ENCODE data around the gene ACSS3.
"Not testable (repeated sequence)": the region's sequence is repeated elsewhere in the genome, so short reads cannot be mapped to it uniquely, and the experiment has no call there.

Gene ACSS3

DNA sequence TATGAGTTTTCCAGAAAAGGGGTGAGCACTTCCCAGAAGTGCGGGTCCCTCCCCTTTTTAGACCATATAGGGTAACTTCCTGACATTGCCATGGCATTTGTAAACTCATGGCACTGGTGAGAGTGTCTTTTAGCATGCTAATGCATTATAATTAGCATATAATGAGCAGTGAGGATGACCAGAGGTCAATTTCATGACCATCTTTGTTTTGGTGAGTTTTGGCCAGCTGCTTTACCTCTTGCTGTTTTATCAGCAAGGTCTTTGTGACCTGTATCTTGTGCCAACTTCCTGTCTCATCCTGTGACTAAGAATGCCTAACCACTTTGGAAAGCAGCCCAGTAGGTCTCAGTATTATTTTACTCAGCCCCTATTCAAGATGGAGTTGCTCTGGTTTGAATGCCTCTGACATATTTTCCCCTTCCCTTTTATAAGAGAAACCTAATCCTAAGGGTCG, 131.9 kb downstream of the ACSS3 start:
- H3K27ac Mint-ChIP-seq; H3K36me3 Mint-ChIP-seq (ENCODE audit: low read depth); H3K4me3 Mint-ChIP-seq; H3K4me1 Mint-ChIP-seq (ENCODE audit: low read depth); H3K9me3 Mint-ChIP-seq; DNase-seq; H3K27me3 Mint-ChIP-seq: not testable (repeated sequence)

DNA sequence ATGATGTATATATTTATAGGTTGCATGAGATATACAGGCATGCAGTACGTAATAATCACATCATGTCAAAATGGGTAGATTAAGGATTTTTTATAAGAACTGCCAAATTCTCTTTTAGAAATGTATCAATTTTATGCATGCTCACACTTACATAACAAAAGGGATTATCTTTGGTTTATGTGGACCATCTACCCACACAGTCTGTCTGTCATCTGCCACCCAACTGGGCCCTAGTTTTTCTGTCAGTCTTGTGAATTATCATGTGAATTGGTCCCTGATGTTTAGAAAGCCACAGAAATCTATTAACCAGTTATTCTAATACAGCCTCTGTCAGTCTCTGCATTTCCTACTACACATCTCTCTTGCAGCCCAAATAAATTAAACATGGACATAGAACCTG, 133.4 kb downstream of the ACSS3 start:
- Mint-ChIP-seq H3K27me3 (no peaks in the 10 kb centered on the region), H3K9me3 (no peaks in the 10 kb centered on the region), H3K27ac (no peak overlapping the region), H3K4me1 (ENCODE audit: low read depth) (no peaks in the 10 kb centered on the region), H3K4me3 (no peak overlapping the region), H3K36me3 (ENCODE audit: low read depth) (no peaks in the 10 kb centered on the region)
- DNase-seq, result no peak

DNA sequence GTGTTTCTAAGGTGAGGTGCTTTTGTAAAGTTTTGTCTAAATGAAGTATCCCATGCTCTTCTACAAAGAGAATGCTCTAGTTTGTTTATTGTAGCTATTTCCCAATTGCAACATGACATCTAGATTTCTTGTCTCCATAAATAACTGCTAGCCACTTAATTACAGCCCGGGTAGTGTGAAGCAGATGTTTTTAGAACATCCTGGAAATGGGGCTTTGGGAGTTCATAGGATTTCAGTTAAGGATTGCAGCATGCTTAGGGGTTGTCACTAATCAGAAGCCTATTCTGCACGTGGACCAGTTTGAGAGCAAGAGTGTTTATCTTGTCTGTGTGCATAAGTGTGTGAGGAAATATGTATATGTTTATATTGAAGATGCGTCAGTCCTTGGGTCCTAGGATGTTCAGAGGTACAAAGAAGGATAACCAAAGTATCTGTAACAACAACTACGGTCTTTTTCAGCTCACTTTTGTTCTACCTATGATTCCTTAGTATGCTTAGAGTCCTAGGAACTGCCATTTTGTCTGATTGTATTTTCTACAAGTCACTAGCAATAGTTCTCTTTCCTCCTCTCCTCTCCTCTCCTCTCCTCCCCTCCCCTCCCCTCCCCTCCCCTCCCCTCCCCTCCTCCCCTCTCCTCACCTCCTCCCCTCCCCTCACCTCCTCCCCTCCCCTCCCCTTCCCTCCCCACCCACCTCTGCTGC, 135.3 kb downstream of the ACSS3 start:
- H3K27me3 Mint-ChIP-seq, result no peaks in the 10 kb centered on the region
- H3K36me3 Mint-ChIP-seq (ENCODE audit: low read depth), result no peaks in the 10 kb centered on the region
- no peaks in the 10 kb centered on the region for H3K9me3 Mint-ChIP-seq
- H3K4me3 Mint-ChIP-seq, result no peak overlapping the region
- DNase-seq, result no peak
- H3K27ac Mint-ChIP-seq, result no peak overlapping the region
- no peaks in the 10 kb centered on the region for H3K4me1 Mint-ChIP-seq (ENCODE audit: low read depth)

DNA sequence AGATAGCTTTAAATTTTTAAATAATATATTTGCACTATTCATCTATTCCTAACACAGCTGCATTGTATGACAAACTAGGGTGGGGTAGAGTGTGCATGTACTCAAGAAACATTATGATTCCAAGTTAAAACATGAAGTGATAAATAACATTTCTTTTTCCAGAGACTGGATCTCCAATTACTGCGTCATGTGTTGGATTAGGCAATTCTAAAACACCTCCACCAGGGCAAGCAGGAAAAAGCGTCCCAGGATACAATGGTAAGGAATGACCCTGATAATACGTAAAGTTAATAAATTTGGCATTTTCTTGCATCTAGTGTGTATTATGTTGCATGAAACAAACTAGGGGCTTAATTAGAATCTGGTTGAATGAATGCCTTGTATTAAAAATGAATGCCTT, 138.9 kb downstream of the ACSS3 start:
- Mint-ChIP-seq H3K27ac (no peak overlapping the region), H3K36me3 (ENCODE audit: low read depth) (no peaks in the 10 kb centered on the region), H3K4me1 (ENCODE audit: low read depth) (no peaks in the 10 kb centered on the region), H3K27me3 (no peaks in the 10 kb centered on the region), H3K9me3 (no peaks in the 10 kb centered on the region), H3K4me3 (no peak overlapping the region)
- no peak for DNase-seq

DNA sequence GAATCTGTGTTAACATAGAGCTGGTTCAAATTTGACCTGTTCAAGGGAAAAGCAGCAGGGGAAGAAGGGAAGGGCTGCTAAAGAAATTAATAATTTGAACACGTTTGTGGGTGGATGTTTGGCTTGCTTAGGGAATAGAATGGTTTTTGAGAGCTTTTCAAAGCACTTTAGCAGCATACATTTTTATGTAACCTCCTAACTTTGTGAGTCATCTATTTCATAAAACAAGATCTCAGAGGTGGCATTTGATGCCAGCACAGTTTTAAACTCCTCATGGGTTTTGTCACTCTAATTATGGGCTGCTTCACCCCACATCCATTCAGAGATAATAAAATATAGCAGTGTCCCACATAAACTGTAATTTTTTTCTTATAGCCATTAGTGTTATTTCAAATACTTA, 143.8 kb downstream of the ACSS3 start:
- no peak for DNase-seq
- H3K27me3 Mint-ChIP-seq, result no peaks in the 10 kb centered on the region
- H3K9me3 Mint-ChIP-seq, result no peaks in the 10 kb centered on the region
- no peaks in the 10 kb centered on the region for H3K4me1 Mint-ChIP-seq (ENCODE audit: low read depth)
- no peaks in the 10 kb centered on the region for H3K36me3 Mint-ChIP-seq (ENCODE audit: low read depth)
- no peak overlapping the region for H3K4me3 Mint-ChIP-seq
- H3K27ac Mint-ChIP-seq, result no peak overlapping the region

DNA sequence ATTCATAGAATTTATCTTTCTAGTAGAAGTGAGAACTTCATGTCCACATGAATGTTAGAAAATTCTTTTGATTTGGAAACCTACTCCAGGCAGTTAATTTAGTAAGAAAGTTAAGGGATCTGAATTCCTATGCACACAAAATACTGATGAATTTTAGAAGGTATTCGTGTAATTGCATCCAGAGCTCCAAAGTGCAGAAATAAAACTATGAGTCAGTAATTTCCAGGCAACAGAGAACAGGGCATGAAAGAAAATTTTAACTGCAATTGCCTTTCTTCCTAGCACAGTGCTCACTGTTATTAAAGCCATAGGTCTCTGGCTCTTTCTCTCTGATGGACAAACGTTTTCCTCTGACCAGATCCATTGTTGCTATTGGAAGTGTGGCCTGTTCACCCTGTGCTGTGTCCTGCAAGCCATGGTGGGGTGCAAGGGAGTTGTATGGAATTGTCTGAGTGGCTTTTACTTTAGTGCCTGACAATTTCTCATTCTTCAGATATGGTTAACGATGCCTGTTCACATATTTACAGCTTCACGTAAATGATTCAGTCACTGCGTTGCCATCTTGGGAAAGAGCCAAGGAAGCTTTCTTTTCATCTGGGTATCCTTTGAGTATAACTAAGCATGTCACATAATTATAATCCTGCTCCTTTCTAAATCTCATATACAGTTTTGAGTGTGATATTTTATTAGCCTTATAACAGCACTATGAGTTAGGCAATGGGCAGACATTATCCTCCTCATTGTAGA, 145.1 kb downstream of the ACSS3 start:
- Mint-ChIP-seq H3K4me3 (no peak overlapping the region), H3K27me3 (no peaks in the 10 kb centered on the region), H3K36me3 (ENCODE audit: low read depth) (no peaks in the 10 kb centered on the region), H3K4me1 (ENCODE audit: low read depth) (no peaks in the 10 kb centered on the region), H3K9me3 (no peaks in the 10 kb centered on the region), H3K27ac (no peak overlapping the region)
- no peak for DNase-seq

DNA sequence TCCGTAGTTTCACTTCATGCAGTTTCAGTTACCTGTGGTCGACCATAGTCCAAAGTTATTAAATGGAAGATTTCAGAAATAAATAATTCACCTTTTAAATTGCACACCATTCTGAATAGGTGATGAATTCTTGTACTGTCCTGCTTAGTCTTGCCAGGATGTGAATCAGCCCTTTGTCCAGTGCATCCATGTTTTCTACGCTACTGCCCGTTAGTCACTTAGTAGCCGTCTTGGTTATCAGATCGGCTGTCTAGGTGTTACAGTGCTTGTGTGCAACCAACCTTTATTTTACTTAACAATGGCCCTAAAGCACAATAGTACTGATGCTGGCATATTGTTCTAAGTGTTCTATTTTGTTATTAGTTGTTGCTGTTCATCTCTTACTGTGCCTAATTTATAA, 146.7 kb downstream of the ACSS3 start:
- Mint-ChIP-seq H3K4me1 (ENCODE audit: low read depth) (no peaks in the 10 kb centered on the region), H3K27ac (no peak overlapping the region), H3K4me3 (no peak overlapping the region), H3K27me3 (no peaks in the 10 kb centered on the region), H3K36me3 (ENCODE audit: low read depth) (no peaks in the 10 kb centered on the region), H3K9me3 (no peaks in the 10 kb centered on the region)
- DNase-seq, result no peak

DNA sequence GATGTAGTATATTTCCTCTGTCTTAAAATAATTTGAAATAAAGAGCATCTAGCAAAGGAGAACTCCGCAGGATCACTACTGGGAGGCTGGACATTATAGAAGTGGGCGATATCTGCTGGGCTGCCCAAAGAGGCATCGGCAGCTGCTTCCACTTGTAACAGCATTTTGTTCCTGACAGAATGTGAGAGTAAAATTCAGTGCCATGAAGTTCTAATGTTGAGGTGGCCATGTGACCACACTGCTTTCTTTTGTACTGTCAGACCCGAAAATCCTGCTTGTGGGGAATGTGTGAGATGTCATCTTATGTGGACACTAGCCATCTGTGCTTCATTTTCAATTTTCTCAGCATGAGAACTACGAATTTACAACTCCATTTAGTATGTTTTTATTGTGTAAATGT, 151.9 kb downstream of the ACSS3 start:
- Mint-ChIP-seq H3K4me1 (ENCODE audit: low read depth) (no peaks in the 10 kb centered on the region), H3K27ac (no peak overlapping the region), H3K27me3 (no peaks in the 10 kb centered on the region), H3K36me3 (ENCODE audit: low read depth) (no peaks in the 10 kb centered on the region), H3K9me3 (no peaks in the 10 kb centered on the region), H3K4me3 (no peak overlapping the region)
- no peak for DNase-seq

DNA sequence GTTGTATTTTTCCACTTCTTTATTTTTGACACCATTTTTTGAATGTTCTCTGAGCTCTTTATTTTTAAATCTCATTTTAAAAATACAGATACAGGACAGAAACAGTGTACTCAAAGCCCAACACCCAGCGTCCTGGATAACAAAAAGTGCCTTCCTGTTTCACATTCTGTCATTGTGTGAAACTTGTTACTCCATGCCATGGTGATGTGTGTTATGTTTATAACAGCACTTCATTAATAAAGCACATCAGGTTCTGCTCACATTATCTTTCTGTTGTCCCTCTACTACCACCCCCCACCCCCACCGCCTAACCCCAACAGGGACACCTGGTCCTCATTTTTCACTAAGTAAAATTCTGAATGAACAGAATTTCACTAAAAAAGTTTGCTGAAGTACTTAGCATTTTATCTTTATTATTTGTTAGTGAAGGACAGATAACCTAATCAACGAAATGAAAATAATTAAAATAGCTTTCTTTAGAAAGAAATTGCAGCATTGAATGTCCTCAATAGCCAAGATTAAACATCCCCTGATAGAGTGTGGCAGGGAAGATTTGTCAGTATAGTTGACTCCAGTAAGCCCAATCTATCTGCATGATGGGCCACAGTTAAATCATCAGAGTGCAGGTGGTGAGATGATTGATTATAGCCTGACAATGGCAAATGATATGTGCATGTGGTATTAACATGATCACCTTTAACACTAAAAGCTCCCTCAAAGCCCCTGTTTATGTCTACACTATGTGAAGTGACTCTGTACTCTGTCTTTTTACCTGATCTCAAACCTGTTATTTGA, 153.9 kb downstream of the ACSS3 start:
- no peak for DNase-seq

DNA sequence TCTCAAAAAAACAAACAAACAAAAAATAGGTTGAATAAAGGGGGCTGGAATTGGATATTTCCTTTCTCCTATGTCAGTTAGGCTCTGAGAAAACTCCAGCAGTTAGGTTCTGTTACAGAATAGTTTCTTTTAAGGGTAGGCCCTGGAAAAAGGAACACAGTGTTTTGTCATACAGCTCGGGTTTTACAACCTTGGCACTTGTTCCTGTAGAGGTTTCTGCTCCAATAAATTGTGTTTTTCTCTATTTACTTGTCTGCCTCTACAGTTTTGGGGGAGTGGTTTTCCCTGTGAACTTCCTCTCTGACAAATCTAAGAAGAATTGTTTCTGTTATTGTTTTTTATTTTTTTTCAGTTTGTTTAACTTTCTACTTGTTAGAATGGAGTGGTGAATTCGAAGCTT, 167.6 kb downstream of the ACSS3 start:
- H3K27ac Mint-ChIP-seq, result no peak overlapping the region
- DNase-seq, result no peak
- H3K27me3 Mint-ChIP-seq, result no peaks in the 10 kb centered on the region
- H3K9me3 Mint-ChIP-seq, result peaks cover 6% of the 10 kb centered on the region
- no peaks in the 10 kb centered on the region for H3K36me3 Mint-ChIP-seq (ENCODE audit: low read depth)
- H3K4me1 Mint-ChIP-seq (ENCODE audit: low read depth), result no peaks in the 10 kb centered on the region
- no peak overlapping the region for H3K4me3 Mint-ChIP-seq

More for the DNA sequence above, 153.9 kb downstream of the ACSS3 start:
- Mint-ChIP-seq H3K4me1 (ENCODE audit: low read depth) (no peaks in the 10 kb centered on the region), H3K27me3 (no peaks in the 10 kb centered on the region), H3K27ac (no peak overlapping the region), H3K4me3 (no peak overlapping the region), H3K36me3 (ENCODE audit: low read depth) (no peaks in the 10 kb centered on the region), H3K9me3 (peaks cover 2% of the 10 kb centered on the region)

DNA sequence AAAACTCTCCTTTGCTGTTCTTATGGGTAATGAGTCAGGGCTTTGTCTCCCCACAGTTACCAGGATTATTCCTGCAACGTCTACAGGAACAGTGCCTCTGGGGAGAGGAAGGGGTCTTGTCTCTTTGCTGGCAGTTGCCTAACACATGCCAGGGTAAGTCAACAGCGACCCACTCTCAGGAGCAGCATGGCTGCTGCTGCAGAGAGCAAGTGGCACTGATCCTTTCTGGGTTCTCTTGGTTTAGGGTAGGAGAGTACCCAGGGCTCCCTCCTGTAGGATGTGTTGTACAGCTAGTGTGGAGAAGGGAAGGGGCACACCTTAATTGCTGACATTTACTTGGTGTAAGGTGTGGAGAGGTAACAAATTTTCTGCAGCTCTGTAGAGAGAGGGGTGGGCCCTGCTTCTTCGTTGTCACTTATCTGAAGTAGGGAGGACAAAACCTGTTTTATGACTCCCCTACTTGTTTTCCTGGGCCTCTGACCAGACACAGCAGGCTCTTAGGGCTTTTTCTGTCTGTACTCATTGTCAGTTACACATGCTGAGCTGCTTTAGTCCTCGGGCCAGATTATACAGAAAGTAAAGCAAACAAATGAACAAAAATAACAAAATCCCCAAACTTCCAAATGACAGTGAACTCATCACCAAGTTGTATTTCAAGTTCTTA, 168.2 kb downstream of the ACSS3 start:
- Mint-ChIP-seq H3K4me3 (no peak overlapping the region), H3K4me1 (ENCODE audit: low read depth) (no peaks in the 10 kb centered on the region), H3K27me3 (no peaks in the 10 kb centered on the region), H3K36me3 (ENCODE audit: low read depth) (no peaks in the 10 kb centered on the region), H3K27ac (no peak overlapping the region), H3K9me3 (peaks cover 6% of the 10 kb centered on the region)
- no peak for DNase-seq

DNA sequence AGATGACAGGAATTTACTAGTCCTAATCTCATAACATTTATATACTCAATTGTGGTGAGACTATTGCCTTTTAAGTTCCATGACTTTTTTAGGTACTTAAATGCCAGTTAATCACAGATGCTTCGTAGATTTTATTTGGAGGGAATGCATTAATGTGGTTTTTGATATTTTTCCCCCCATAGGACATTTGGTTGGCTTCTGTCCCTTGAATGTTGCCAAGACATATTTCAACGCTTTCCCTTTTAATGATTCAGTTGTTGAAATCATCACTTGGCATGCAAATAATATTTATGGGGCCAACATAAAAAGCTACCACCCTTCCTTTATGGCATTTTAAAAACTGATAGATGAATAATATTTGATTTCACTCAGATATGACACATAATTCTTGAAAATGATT, 172.1 kb downstream of the ACSS3 start:
- Mint-ChIP-seq H3K27ac (no peak overlapping the region), H3K27me3 (no peaks in the 10 kb centered on the region), H3K4me1 (ENCODE audit: low read depth) (no peaks in the 10 kb centered on the region), H3K36me3 (ENCODE audit: low read depth) (no peaks in the 10 kb centered on the region), H3K9me3 (peaks cover 3% of the 10 kb centered on the region), H3K4me3 (no peak overlapping the region)
- DNase-seq, result no peak

DNA sequence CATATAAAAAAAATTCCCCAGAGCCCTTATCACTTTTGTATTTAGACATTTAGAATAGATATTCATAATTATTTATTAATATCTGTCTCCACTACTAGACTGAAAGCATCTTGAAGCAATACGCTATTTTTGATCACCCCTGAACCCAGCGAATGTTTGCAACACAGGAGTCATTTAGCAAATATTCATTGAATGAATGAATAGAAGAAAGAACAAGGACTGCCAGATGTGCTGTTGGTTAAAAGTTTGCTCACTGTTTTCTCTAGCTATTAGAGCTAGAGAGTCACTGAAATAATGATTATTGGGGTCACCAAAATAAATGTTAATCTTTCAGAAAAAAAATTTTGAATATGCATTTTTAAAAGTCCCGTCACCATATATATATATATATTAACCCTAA, 174.3 kb downstream of the ACSS3 start:
- Mint-ChIP-seq H3K4me3 (no peak overlapping the region), H3K9me3 (peaks cover 3% of the 10 kb centered on the region), H3K4me1 (ENCODE audit: low read depth) (no peaks in the 10 kb centered on the region), H3K27me3 (no peaks in the 10 kb centered on the region), H3K36me3 (ENCODE audit: low read depth) (no peaks in the 10 kb centered on the region), H3K27ac (no peak overlapping the region)
- no peak for DNase-seq

DNA sequence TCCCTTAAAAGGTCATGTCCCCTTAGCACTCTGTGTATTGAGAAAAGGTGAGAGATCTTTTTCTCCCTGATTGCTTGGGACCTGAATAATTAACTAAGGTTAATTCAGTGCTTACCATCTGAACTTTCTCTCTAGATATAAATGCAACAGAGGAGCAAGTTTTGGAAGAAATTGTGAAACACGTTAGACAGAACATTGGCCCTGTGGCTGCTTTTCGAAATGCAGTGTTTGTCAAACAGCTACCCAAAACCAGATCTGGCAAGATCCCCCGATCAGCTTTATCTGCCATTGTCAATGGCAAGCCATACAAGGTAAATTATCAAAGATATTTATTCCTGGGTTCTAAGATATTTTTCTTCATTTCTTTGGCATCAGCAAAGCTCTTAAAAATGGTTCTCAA, 175.5 kb downstream of the ACSS3 start:
- DNase-seq, result no peak
- Mint-ChIP-seq H3K36me3 (ENCODE audit: low read depth) (no peaks in the 10 kb centered on the region), H3K27ac (no peak overlapping the region), H3K9me3 (peaks cover 1% of the 10 kb centered on the region), H3K4me3 (no peak overlapping the region), H3K4me1 (ENCODE audit: low read depth) (no peaks in the 10 kb centered on the region), H3K27me3 (no peaks in the 10 kb centered on the region)

Data from activated T-cell treated with anti-CD3 and anti-CD28 coated beads, Interleukin-2, amount 50 U/mL, for 24 hours (primary cell).